Neuronal stem cell (in vitro differentiated cells): ENCODE results near the gene PML.
"Not testable (repeated sequence)": the region's sequence is repeated elsewhere in the genome, so short reads cannot be mapped to it uniquely, and the experiment has no call there.

Experiments used
- DNase-seq: peaks from one replicate; pipeline ENCODE4 v3.0.0-alpha.2; 2013; ENCODE audit warnings: low spot score
- H2AFZ ChIP-seq: one replicate; pipeline ENCODE4 v1.6.1; 2013; ENCODE audit warnings: mild to moderate bottlenecking, low read length, inconsistent platforms
- H2AK5ac ChIP-seq: 2 replicates; pipeline ENCODE4 v1.6.1; 2013; ENCODE audit warnings: low read depth, mild to moderate bottlenecking, inconsistent platforms, low read length, moderate library complexity, mixed read lengths
- H2BK120ac ChIP-seq: 2 replicates; pipeline ENCODE4 v1.6.1; 2013; ENCODE audit warnings: low read depth, mild to moderate bottlenecking, inconsistent platforms, low read length, moderate library complexity, mixed read lengths
- H2BK12ac ChIP-seq: one replicate; pipeline ENCODE4 v1.6.1; 2013; ENCODE audit warnings: low read length, inconsistent platforms
- H2BK15ac ChIP-seq: 2 replicates; pipeline ENCODE4 v1.6.1; 2013; ENCODE audit warnings: mild to moderate bottlenecking, low read length, inconsistent platforms, mixed read lengths
- H2BK5ac ChIP-seq: one replicate; pipeline ENCODE4 v1.6.1; 2013; ENCODE audit warnings: inconsistent platforms, mild to moderate bottlenecking, low read length, moderate library complexity
- H3K14ac ChIP-seq: one replicate; pipeline ENCODE4 v1.6.1; 2013; ENCODE audit warnings: low read length, inconsistent platforms
- H3K18ac ChIP-seq: 2 replicates; pipeline ENCODE4 v1.6.1; 2013; ENCODE audit warnings: low read length, inconsistent platforms
- H3K23ac ChIP-seq: 2 replicates; pipeline ENCODE4 v1.6.1; 2013; ENCODE audit warnings: low read depth, mild to moderate bottlenecking, mixed read lengths, low read length, inconsistent platforms; ENCODE audit not compliant: poor library complexity
- H3K27ac ChIP-seq: replicated peaks from 3 replicates; pipeline ENCODE4 v1.5.1; 2013; ENCODE audit warnings: low read length, inconsistent platforms
- H3K27me3 ChIP-seq, 3 experiments: 2 replicates each; pipeline ENCODE4 v1.6.1; 2013; ENCODE audit warnings: low read length in 3 of 3, mild to moderate bottlenecking in 2 of 3, inconsistent platforms in 1 of 3, low read depth in 1 of 3, mixed read lengths in 1 of 3, moderate library complexity in 1 of 3; ENCODE audit not compliant: control insufficient read depth in 3 of 3, insufficient read depth in 3 of 3
- H3K36me3 ChIP-seq, 2 donors: replicated peaks in 1 of 2; 2 replicates each; pipeline ENCODE4 v1.6.1; 2013; ENCODE audit warnings: low read length in 2 of 2; ENCODE audit not compliant: control insufficient read depth in 2 of 2, insufficient read depth in 2 of 2
- H3K4ac ChIP-seq: 2 replicates; pipeline ENCODE4 v1.6.1; 2013; ENCODE audit warnings: inconsistent platforms, mild to moderate bottlenecking, low read length, moderate library complexity
- H3K4me1 ChIP-seq, 2 donors: 1 replicate in 1 of 2; 2 replicates in 1 of 2; pipeline ENCODE4 v1.6.1; 2013; ENCODE audit warnings: low read length in 2 of 2, low read depth in 1 of 2; ENCODE audit not compliant: control insufficient read depth in 2 of 2, insufficient read depth in 1 of 2
- H3K4me2 ChIP-seq: one replicate; pipeline ENCODE4 v1.6.1; 2013; ENCODE audit warnings: mild to moderate bottlenecking, low read length, inconsistent platforms; ENCODE audit not compliant: insufficient read depth, poor library complexity, severe bottlenecking
- H3K4me3 ChIP-seq, 2 donors: 2 replicates each; pipeline ENCODE4 v1.5.1; 2013; ENCODE audit warnings: low read length in 2 of 2, mild to moderate bottlenecking in 2 of 2, inconsistent platforms in 1 of 2, moderate library complexity in 1 of 2
- H3K79me1 ChIP-seq: one replicate; pipeline ENCODE4 v1.6.1; 2013; ENCODE audit warnings: low read depth, mild to moderate bottlenecking, inconsistent platforms, low read length, moderate library complexity
- H3K9ac ChIP-seq: one replicate; pipeline ENCODE4 v1.6.1; 2013; ENCODE audit warnings: mild to moderate bottlenecking, low read depth, low read length, inconsistent platforms; ENCODE audit not compliant: poor library complexity
- H3K9me3 ChIP-seq, 2 donors: replicated peaks in 1 of 2; 2 replicates each; pipeline versions ENCODE3 to v1.6.1; 2013; ENCODE audit warnings: low read length in 2 of 2, mild to moderate bottlenecking in 2 of 2, inconsistent platforms in 1 of 2, low read depth in 1 of 2, mixed read lengths in 1 of 2, moderate library complexity in 1 of 2; ENCODE audit not compliant: control insufficient read depth in 2 of 2, insufficient read depth in 1 of 2
- H4K8ac ChIP-seq: one replicate; pipeline ENCODE4 v1.6.1; 2013; ENCODE audit warnings: low read depth, mild to moderate bottlenecking, inconsistent platforms, low read length, moderate library complexity
- H4K91ac ChIP-seq: one replicate; pipeline ENCODE4 v1.6.1; 2013; ENCODE audit warnings: low read length, low read depth, mild to moderate bottlenecking, inconsistent platforms; ENCODE audit not compliant: poor library complexity
- WGBS, 2 donors: extraction: QIAGEN DNeasy Blood & Tissue Kit; methylation state at CpG; one replicate each; pipeline ENCODE4 v1.1.7; 2013; ENCODE audit warnings: missing lambda C conversion rate in 2 of 2, mixed read lengths in 1 of 2; ENCODE audit not compliant: insufficient read length in 2 of 2, insufficient replicate concordance in 1 of 2; ENCODE audit errors: extremely low coverage in 2 of 2; 5-methylcytosine and 5-hydroxymethylcytosine counted together

Gene PML

DNA sequence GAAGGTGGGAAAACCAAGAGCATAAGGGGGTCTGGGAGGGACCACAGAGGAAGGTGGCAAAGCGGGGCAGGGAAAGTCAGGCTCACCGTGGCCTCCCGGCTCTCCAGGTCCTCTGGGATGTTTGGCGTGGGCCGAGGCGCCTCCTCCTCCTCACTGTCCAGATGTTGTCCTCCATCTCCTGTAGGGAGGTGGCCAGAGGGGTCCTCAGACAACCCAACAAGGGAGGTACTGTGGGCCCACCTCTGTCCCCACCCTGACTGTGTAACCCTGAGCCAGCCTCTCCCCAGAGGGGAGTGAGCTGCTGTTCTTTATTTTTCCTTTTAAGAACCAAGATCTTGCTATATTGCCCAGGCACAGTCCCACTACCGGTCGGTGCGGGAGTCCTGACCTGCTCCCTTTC is 77.6 kb downstream of the PML start:
- WGBS, 2 donors: no CpG with 5 or more reads among the region's 9 CpGs
- not testable (repeated sequence) for H2AK5ac ChIP-seq, H3K4me2 ChIP-seq, H3K4ac ChIP-seq, H3K4me1 ChIP-seq, H3K9ac ChIP-seq, H4K8ac ChIP-seq, H2BK5ac ChIP-seq, H3K23ac ChIP-seq, H3K27me3 ChIP-seq, H3K4me3 ChIP-seq, H3K9me3 ChIP-seq, H4K91ac ChIP-seq, H2BK15ac ChIP-seq, H3K18ac ChIP-seq, H2BK120ac ChIP-seq, H2AFZ ChIP-seq, H2BK12ac ChIP-seq, H3K27ac ChIP-seq, H3K79me1 ChIP-seq, H3K14ac ChIP-seq, DNase-seq, H3K36me3 ChIP-seq

GRCh38 chr15:74072614-74073337 is 78.3 kb downstream of the PML start:
- not testable (repeated sequence) for H2BK15ac ChIP-seq, H3K27me3 ChIP-seq, H3K4me2 ChIP-seq, H3K36me3 ChIP-seq, DNase-seq, H3K4me3 ChIP-seq, H3K18ac ChIP-seq, H3K9me3 ChIP-seq, H2BK5ac ChIP-seq, H3K4me1 ChIP-seq, H4K91ac ChIP-seq, H3K9ac ChIP-seq, H4K8ac ChIP-seq, H3K4ac ChIP-seq, H2BK12ac ChIP-seq, H2BK120ac ChIP-seq, H3K14ac ChIP-seq, H3K23ac ChIP-seq, H3K27ac ChIP-seq, H3K79me1 ChIP-seq, H2AFZ ChIP-seq, H2AK5ac ChIP-seq
- WGBS, 2 donors: no CpG with 5 or more reads among the region's 16 CpGs

GRCh38 chr15:74075781-74076180 is 81.3 kb downstream of the PML start:
- H2BK12ac ChIP-seq, H3K36me3 ChIP-seq, H3K4me1 ChIP-seq, H2BK120ac ChIP-seq, H3K9ac ChIP-seq, DNase-seq, H2BK5ac ChIP-seq, H2AFZ ChIP-seq, H3K4me2 ChIP-seq, H3K27ac ChIP-seq, H3K27me3 ChIP-seq, H3K18ac ChIP-seq, H3K23ac ChIP-seq, H3K14ac ChIP-seq, H2AK5ac ChIP-seq, H3K9me3 ChIP-seq, H3K4ac ChIP-seq, H2BK15ac ChIP-seq, H4K91ac ChIP-seq, H3K4me3 ChIP-seq, H4K8ac ChIP-seq, H3K79me1 ChIP-seq: not testable (repeated sequence)
- no CpG with 5 or more reads among the region's 9 CpGs for WGBS, 2 donors

- not testable (repeated sequence) for H2BK120ac ChIP-seq, DNase-seq
These were observed 87.9 kb downstream of the PML start, which contains the start of gene GOLGA6A for GRCh38 chr15:74082450-74082849. TSS of gene GOLGA6A (minus strand) at chr15:74082550. CDS start at chr15:74082509, 41 bp downstream.

More at GRCh38 chr15:74082450-74082849, 87.9 kb downstream of the PML start, which contains the start of gene GOLGA6A:
- H3K9me3 ChIP-seq, H2BK15ac ChIP-seq, H4K91ac ChIP-seq, H3K27ac ChIP-seq, H4K8ac ChIP-seq, H3K4me3 ChIP-seq, H2BK12ac ChIP-seq, H3K36me3 ChIP-seq, H2BK5ac ChIP-seq, H2AFZ ChIP-seq, H3K4me1 ChIP-seq, H3K27me3 ChIP-seq, H3K9ac ChIP-seq, H3K79me1 ChIP-seq, H3K18ac ChIP-seq, H3K4me2 ChIP-seq, H2AK5ac ChIP-seq, H3K14ac ChIP-seq, H3K23ac ChIP-seq, H3K4ac ChIP-seq: not testable (repeated sequence)
- no CpG with 5 or more reads among the region's 7 CpGs for WGBS, 2 donors
